Measurements from ENCODE around the gene JUN. TPM values are rescaled to one million over a fixed set of nuclear protein-coding genes. Genes with fewer than 3 reads are reported as not detected.
A peak's percentile ranks its signal among the peaks of the same experiment; 100 is the strongest.

The JUN gene
- total and polyA plus RNA-seq, 2 of the 13 experiments (the other 11 are each of a cell fraction or from before 2014, with no cell fraction given), result 18.2 to 22.3 TPM

DNA sequence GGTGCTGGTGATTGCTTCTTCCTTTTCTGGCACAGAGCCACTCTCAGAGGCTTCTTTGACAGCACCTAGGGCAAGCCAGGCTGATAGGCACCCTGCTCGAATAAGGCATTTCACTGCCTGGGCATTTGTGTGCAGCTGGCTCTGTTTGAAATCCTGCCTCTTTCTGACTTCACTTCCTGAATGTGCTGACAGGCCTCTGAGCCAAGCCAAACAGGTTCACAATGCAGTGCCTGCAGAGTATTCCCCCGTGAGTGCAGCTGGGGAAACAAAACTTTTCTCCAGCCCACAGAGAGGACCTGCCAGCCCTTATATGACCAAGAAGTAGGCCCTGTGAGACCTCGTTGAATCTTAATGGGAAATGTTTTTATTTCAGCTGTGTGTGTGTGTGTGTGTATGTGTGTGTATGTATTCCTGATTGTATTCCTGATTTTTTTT, 10.4 kb downstream of the JUN start:
- in situ Hi-C loops (cut with HindIII; ENCODE audit: extremely low pct_ligation_motif_present, low pct_unique_long_range_greater_than_20kb), result no loop called here
- peak overlapping the region; percentile 31; the same call in 1 of the 2 replicates for H3K9ac ChIP-seq (ENCODE audit: insufficient read depth, low read depth, low read length)
- TF ChIP-seq, protein P1, sequence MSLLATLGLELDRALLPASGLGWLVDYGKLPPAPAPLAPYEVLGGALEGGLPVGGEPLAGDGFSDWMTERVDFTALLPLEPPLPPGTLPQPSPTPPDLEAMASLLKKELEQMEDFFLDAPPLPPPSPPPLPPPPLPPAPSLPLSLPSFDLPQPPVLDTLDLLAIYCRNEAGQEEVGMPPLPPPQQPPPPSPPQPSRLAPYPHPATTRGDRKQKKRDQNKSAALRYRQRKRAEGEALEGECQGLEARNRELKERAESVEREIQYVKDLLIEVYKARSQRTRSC (CRISPR knock-in tag; IDR thresholded peaks at IDR 0.05; ENCODE audit: low read depth), result no peak
- 0 out of 2 replicates have a peak, but pooled peaks have one; percentile 20 for TF ChIP-seq SALL1 (CRISPR knock-in tag; IDR thresholded peaks at IDR 0.05)
- TF ChIP-seq ZNF292 (CRISPR knock-in tag; IDR thresholded peaks at IDR 0.05; ENCODE audit: borderline replicate concordance, low read depth), result peak; percentile 64; the same call in 1 of the 2 replicates
- TF ChIP-seq ERF (CRISPR knock-in tag; IDR thresholded peaks at IDR 0.05), result no peak
- no peak for TF ChIP-seq NFE2 (CRISPR knock-in tag; IDR thresholded peaks at IDR 0.05)
- no peak for TF ChIP-seq IRF2 (CRISPR knock-in tag; IDR thresholded peaks at IDR 0.05)
- TF ChIP-seq ZNF430 (CRISPR knock-in tag; IDR thresholded peaks at IDR 0.05), result no peak
- no peak for TF ChIP-seq CREB1 (IDR thresholded peaks at IDR 0.05)
- 0 out of 2 replicates have a peak, but pooled peaks have one; percentile 21 for TF ChIP-seq CREB1 (CRISPR knock-in tag; IDR thresholded peaks at IDR 0.05)
- TF ChIP-seq FOXK2 (IDR thresholded peaks at IDR 0.05), result no peak
- peak; percentile 50; the same call in 1 of the 2 replicates for TF ChIP-seq ELF3 (CRISPR knock-in tag; IDR thresholded peaks at IDR 0.05)
- TF ChIP-seq PRPF4 (IDR thresholded peaks at IDR 0.05; ENCODE audit: low read depth, low read length, poor library complexity, severe bottlenecking), result no peak
- 0 out of 2 replicates have a peak, but pooled peaks have one; percentile 49 for TF ChIP-seq KAT8 (CRISPR knock-in tag; IDR thresholded peaks at IDR 0.05)
- TF ChIP-seq, protein P2, sequence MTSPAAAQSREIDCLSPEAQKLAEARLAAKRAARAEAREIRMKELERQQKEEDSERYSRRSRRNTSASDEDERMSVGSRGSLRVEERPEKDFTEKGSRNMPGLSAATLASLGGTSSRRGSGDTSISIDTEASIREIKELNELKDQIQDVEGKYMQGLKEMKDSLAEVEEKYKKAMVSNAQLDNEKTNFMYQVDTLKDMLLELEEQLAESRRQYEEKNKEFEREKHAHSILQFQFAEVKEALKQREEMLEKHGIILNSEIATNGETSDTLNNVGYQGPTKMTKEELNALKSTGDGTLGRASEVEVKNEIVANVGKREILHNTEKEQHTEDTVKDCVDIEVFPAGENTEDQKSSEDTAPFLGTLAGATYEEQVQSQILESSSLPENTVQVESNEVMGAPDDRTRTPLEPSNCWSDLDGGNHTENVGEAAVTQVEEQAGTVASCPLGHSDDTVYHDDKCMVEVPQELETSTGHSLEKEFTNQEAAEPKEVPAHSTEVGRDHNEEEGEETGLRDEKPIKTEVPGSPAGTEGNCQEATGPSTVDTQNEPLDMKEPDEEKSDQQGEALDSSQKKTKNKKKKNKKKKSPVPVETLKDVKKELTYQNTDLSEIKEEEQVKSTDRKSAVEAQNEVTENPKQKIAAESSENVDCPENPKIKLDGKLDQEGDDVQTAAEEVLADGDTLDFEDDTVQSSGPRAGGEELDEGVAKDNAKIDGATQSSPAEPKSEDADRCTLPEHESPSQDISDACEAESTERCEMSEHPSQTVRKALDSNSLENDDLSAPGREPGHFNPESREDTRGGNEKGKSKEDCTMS (CRISPR knock-in tag; conservative IDR thresholded peaks at IDR 0.05), result no peak
- TF ChIP-seq ZNF256 (CRISPR knock-in tag; conservative IDR thresholded peaks at IDR 0.05), result no peak
- no peak for TF ChIP-seq MATR3 (CRISPR knock-in tag; IDR thresholded peaks at IDR 0.05)
- TF ChIP-seq GABPB1 (CRISPR knock-in tag; IDR thresholded peaks at IDR 0.05), result peak; percentile 20; the same call in 1 of the 2 replicates
- TF ChIP-seq, protein P3, sequence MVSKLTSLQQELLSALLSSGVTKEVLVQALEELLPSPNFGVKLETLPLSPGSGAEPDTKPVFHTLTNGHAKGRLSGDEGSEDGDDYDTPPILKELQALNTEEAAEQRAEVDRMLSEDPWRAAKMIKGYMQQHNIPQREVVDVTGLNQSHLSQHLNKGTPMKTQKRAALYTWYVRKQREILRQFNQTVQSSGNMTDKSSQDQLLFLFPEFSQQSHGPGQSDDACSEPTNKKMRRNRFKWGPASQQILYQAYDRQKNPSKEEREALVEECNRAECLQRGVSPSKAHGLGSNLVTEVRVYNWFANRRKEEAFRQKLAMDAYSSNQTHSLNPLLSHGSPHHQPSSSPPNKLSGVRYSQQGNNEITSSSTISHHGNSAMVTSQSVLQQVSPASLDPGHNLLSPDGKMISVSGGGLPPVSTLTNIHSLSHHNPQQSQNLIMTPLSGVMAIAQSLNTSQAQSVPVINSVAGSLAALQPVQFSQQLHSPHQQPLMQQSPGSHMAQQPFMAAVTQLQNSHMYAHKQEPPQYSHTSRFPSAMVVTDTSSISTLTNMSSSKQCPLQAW (CRISPR knock-in tag; IDR thresholded peaks at IDR 0.05), result no peak
- no peak for TF ChIP-seq ZNF101 (CRISPR knock-in tag; IDR thresholded peaks at IDR 0.05; ENCODE audit: borderline replicate concordance, low read depth)
- TF ChIP-seq, protein P4, sequence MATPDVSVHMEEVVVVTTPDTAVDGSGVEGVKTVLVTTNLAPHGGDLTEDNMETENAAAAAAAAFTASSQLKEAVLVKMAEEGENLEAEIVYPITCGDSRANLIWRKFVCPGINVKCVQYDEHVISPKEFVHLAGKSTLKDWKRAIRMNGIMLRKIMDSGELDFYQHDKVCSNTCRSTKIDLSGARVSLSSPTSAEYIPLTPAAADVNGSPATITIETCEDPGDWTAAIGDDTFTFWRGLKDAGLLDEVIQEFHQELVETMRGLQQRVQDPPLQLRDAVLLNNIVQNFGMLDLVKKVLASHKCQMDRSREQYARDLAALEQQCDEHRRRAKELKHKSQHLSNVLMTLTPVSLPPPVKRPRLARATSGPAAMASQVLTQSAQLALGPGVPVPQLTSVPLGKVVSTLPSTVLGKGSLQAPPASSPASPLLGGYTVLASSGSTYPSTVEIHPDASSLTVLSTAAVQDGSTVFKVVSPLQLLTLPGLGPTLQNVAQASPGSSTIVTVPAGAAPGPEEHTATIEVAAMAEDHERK (CRISPR knock-in tag; IDR thresholded peaks at IDR 0.05; ENCODE audit: low read depth), result no peak

More for the DNA sequence above, 10.4 kb downstream of the JUN start:
- peaks cover 40% of the 10 kb centered on the region for H3K4me1 ChIP-seq (ENCODE audit: insufficient read depth, low read length)
- no peaks in the 10 kb centered on the region for H3K36me3 ChIP-seq (replicated peaks in 1 of 2; ENCODE audit: control insufficient read depth in 1 of 2, insufficient read depth in 2 of 2, low read length in 2 of 2)
- no peaks in the 10 kb centered on the region for H3K9me3 ChIP-seq (ENCODE audit: low read length)
- ATAC-seq (peak; percentile 64), FAIRE-seq (no peak), DNase-seq (ENCODE audit: low spot score) (no peak)
- 5% methylated on average over 3 of the region's 3 CpGs for WGBS (ENCODE audit: low lambda C conversion rate)
- intact Hi-C loops (cut with micrococcal nuclease; ENCODE audit: unreplicated experiment), result no loop called here
- H3K4me2 ChIP-seq (ENCODE audit: low read depth, low read length), result peak overlapping the region; percentile 47
- H3K79me2 ChIP-seq (ENCODE audit: insufficient read depth, low read length), result no peaks in the 10 kb centered on the region
- H3K27ac ChIP-seq (ENCODE audit: extremely low read length, insufficient read depth, low read length), result no peak overlapping the region
- H4K20me1 ChIP-seq (ENCODE audit: insufficient read depth, low read length), result no peaks in the 10 kb centered on the region
- BruUV-seq (replicated peaks), result no TSS peak
- CTCF ChIA-PET (ENCODE audit: low intra/inter-chr PET ratio, low total read pairs), result no interaction called here
- no peaks in the 10 kb centered on the region; a peak in 1 of 5 replicates for H3K27me3 ChIP-seq (ENCODE audit: control insufficient read depth in 1 of 2, insufficient read depth in 2 of 2, low read length in 2 of 2)
- POLR2A ChIA-PET, result interaction anchor here (2.6 kb wide), 1 partner anchor 10 kb away, joined by 15 read pairs; the partner anchor contains the start of gene JUN
- H3K4me3 ChIP-seq (replicated peaks in 1 of 3; ENCODE audit: insufficient read depth in 1 of 3, low read depth in 2 of 3, low read length in 3 of 3), result peak overlapping the region in 1 of 3 experiments; percentile 14; a peak in 2 of 6 replicates
- peak overlapping the region; percentile 79 for H2AFZ ChIP-seq (ENCODE audit: low read length)

Data from HepG2 (cell line).